LNCaP clone FGC (cell line): ENCODE results near the gene ITGA5.

ENCODE experiments used
- DNase-seq: peaks from one replicate; pipeline ENCODE4 v3.0.0-alpha.2; 2011; ENCODE audit warnings: low read depth
- H3K4me3 ChIP-seq: 2 replicates; pipeline ENCODE4 v1.5.1; 2011; ENCODE audit warnings: mild to moderate bottlenecking, low read depth, low read length, control low read depth
- TF ChIP-seq, protein P1 (sequence below): IDR thresholded peaks from 2 replicates; pipeline ENCODE4 v1.5.1; 2012; ENCODE audit warnings: mild to moderate bottlenecking; ENCODE audit not compliant: control insufficient read depth, insufficient read depth; ENCODE audit errors: extremely low read depth

Gene ITGA5

DNA sequence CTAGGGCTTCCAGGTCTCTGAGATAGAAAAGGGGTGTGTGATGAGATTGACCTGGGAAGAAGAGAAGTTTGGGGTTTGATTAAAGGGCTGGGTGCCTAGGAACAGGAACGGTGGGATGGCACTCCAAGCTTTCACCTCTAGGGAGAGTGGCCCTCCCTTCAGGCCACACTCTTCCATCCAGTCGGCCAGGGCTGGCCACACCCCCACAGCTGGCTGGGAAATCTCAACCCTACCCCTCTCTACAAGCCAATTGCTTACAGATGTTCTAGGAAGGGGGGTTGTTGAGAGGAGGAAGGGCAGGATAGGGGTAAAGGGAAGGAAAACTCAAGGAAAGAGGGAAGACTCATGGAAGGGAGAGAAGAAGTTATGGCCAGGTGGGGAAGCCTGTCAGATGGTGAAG is 6.6 kb upstream of the ITGA5 start:
- TF ChIP-seq, protein P1, sequence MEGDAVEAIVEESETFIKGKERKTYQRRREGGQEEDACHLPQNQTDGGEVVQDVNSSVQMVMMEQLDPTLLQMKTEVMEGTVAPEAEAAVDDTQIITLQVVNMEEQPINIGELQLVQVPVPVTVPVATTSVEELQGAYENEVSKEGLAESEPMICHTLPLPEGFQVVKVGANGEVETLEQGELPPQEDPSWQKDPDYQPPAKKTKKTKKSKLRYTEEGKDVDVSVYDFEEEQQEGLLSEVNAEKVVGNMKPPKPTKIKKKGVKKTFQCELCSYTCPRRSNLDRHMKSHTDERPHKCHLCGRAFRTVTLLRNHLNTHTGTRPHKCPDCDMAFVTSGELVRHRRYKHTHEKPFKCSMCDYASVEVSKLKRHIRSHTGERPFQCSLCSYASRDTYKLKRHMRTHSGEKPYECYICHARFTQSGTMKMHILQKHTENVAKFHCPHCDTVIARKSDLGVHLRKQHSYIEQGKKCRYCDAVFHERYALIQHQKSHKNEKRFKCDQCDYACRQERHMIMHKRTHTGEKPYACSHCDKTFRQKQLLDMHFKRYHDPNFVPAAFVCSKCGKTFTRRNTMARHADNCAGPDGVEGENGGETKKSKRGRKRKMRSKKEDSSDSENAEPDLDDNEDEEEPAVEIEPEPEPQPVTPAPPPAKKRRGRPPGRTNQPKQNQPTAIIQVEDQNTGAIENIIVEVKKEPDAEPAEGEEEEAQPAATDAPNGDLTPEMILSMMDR, result no peak
- DNase-seq, result no peak
- no peak overlapping the region for H3K4me3 ChIP-seq

DNA sequence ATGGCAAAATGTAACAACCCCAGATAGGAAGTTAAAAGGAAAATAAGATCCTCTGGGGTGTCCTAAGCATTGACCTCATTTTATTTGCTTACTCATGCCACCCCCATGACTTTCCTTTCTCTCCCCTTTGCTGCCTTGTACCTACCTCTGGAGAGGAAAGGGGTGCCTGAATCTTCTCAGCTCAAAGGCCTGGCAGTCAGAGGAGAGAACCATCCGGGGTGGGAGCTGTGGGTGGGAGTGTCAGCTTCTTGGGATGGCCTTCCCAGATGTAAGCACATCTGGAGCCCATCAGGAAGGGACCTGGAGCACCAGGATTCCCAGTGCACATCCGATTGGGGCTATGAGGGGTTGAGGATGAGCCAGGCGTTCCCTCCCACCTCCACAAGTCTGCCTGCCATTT is 5.2 kb upstream of the ITGA5 start:
- TF ChIP-seq, protein P1, result no peak
- no peak overlapping the region for H3K4me3 ChIP-seq
- DNase-seq, result no peak

DNA sequence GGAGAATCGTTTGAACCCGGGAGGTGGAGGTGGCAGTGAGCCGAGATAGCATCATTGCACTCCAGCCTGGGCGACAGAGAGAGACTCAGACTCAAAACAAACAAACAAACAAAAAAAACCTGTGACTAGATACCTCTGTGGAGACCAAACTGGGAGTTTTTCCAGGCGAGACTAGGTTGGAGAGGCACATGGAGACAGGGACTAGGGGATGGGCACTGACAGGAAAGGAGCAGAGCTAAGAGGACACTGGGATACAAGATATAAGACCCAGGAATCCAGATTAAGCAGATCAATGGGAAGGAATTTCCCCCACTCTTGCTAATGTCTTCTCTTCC is 4.7 kb upstream of the ITGA5 start:
- H3K4me3 ChIP-seq, result no peak overlapping the region
- TF ChIP-seq, protein P1, result no peak
- DNase-seq, result no peak

DNA sequence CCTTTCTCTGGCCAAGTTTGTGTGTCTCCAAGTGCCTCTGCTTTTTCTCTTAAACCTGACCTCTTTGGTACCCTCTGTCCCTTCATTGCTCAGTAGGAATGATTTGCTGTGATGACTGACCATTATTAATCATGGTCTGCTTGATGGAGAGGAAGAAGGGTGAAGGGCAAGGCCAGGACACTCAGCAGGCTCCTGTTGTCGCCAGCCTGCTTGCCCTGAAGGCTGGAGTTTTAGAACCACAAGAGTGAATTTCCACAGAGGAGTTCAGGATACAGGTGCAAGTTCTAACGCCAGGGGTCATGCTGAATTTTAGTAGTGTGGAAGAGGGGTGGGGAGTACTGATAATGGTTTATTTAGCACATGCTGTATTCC is 2.8 kb upstream of the ITGA5 start:
- no peak overlapping the region for H3K4me3 ChIP-seq
- TF ChIP-seq, protein P1, result no peak
- no peak for DNase-seq

DNA sequence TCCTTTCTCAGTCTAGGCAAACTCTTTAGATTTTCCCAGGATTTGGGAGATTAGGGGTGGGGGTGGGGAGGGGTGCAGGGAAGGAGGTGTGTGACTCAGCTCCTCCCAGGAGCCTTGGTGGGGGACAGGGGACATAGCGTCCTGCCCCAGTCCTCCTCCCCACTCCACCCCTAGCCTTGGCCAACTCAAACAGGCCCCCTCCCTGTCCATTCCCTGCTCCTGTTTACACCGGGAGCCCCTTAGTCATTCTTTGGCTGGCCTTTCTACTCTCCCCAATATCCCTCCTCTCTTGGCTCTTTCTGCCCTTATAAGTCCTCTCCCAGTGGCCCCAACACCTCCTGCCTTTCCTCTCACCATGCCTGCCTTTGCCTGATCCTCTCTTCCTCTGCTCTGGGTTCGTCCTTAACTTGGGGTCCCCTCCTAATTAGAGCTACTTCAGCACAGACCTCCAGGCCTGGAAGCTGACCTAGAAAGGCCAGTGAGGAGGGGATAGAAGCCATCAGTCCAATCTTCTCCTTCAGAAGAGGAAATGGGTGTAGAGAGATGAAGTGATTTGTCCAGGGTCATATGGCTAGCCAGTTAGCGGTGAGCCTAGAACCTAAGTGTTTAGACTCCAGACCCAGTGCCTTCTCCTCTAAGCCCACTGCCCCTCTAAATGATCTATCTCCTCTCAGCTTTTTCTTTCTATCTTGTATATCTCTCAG is 2.3 kb upstream of the ITGA5 start:
- no peak overlapping the region for H3K4me3 ChIP-seq
- TF ChIP-seq, protein P1, result no peak
- DNase-seq, result no peak

DNA sequence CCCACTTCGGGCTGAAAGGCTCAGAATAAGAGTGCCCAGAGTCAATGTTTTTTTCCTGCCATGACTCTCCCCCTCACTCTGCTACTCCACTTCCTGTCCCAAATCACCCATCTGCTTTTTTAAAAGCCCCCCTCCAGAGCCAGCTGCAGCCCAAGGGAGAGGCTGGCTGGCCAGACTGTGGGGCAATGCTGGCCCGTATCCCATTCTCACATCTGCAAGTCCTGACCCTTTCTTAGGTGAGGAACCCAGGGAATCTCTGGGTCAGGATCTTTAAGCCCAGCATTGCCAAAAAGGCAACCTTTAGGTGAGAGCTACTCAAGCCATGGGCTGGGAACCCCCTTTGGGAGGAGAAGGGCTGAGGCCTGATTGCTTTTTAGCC is 1.7 kb upstream of the ITGA5 start:
- no peak overlapping the region for H3K4me3 ChIP-seq
- TF ChIP-seq, protein P1, result no peak
- DNase-seq, result no peak

DNA sequence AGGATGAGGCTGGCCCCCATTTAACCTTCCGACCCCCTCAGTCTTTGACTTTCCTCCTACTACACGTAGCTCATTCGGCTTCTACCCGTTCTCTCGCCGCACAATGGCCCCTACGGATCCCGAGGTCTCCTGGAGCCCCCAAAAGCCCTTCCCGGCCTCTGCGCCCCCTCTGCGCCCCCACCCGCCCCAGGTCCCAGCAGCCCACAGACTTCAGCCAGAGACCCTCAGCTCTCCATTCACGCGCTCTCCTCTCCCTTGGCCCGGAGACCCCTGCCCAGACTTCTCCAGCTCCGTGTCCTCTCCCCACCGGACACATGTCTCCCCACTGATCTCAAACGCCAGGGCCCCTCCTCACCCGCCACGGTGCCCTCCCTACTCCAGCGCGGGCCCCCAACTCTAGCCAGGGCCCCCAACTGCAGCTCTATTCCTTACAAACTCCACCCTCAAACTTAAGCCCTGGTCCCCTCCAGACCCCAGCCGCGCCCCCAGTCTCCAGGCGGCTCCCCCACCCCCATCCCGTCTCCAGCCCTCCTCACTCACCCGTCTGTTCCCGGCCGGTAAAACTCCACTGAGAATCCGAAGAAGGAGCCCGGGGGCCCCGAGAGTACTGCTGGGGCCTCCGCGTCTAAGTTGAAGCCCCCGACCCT is 502 bp downstream of the ITGA5 start:
- no peak for DNase-seq
- peak overlapping the region; percentile 75 for H3K4me3 ChIP-seq
- TF ChIP-seq, protein P1, result no peak
